Measurements from ENCODE around the gene MAPKAP1.

DNA sequence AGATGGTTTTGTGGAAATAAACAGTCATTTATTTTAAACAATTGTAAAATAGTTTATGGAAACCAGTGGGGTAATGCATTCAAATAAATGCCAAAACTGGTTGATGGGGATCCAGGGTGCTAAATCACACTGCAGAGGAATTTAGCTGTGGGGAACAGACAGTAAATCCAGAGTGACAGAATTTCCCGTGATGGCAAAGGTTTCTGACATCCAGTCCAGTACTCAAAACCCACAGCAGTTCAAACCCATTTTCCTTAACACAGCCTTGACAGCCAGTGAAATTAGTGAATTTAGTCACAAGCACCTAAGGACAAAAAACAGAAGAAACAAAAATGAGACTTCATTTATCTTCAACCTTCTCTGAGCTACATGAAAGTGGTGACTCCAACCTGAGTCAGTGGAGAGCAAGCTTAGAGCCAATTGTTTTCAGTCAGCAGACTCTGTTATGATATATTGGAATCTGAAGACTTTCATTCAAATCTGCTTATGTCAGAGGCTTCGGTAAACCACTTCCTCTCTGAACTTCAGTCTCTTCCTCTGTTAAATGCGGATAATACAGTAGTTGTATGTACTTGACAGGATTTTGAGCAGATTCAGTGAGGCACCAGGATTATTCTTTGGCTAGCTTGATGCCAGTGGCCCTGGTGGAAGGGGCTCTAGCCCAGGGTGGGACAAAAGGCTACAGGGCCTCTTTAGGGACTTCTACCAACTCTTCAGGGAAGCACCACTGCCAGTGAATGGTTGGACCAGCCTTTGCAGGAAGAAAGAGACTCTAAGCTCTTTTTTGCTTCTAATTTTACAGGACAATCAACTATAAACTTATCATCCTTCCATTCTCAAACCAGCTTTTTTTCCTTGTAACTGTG lies 185.3 kb downstream of the MAPKAP1 start:
- TF ChIP-seq, protein P1, sequence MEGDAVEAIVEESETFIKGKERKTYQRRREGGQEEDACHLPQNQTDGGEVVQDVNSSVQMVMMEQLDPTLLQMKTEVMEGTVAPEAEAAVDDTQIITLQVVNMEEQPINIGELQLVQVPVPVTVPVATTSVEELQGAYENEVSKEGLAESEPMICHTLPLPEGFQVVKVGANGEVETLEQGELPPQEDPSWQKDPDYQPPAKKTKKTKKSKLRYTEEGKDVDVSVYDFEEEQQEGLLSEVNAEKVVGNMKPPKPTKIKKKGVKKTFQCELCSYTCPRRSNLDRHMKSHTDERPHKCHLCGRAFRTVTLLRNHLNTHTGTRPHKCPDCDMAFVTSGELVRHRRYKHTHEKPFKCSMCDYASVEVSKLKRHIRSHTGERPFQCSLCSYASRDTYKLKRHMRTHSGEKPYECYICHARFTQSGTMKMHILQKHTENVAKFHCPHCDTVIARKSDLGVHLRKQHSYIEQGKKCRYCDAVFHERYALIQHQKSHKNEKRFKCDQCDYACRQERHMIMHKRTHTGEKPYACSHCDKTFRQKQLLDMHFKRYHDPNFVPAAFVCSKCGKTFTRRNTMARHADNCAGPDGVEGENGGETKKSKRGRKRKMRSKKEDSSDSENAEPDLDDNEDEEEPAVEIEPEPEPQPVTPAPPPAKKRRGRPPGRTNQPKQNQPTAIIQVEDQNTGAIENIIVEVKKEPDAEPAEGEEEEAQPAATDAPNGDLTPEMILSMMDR (IDR thresholded peaks at IDR 0.05): no peak
- TF ChIP-seq ZFX (IDR thresholded peaks at IDR 0.05; ENCODE audit: borderline replicate concordance): no peak

Measured in 22Rv1 (cell line).